ENCODE measurements around the gene LRIT1.
"Not testable (repeated sequence)": the region's sequence is repeated elsewhere in the genome, so short reads cannot be mapped to it uniquely, and the experiment has no call there.

The LRIT1 gene, protein sequence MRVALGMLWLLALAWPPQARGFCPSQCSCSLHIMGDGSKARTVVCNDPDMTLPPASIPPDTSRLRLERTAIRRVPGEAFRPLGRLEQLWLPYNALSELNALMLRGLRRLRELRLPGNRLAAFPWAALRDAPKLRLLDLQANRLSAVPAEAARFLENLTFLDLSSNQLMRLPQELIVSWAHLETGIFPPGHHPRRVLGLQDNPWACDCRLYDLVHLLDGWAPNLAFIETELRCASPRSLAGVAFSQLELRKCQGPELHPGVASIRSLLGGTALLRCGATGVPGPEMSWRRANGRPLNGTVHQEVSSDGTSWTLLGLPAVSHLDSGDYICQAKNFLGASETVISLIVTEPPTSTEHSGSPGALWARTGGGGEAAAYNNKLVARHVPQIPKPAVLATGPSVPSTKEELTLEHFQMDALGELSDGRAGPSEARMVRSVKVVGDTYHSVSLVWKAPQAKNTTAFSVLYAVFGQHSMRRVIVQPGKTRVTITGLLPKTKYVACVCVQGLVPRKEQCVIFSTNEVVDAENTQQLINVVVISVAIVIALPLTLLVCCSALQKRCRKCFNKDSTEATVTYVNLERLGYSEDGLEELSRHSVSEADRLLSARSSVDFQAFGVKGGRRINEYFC

DNA sequence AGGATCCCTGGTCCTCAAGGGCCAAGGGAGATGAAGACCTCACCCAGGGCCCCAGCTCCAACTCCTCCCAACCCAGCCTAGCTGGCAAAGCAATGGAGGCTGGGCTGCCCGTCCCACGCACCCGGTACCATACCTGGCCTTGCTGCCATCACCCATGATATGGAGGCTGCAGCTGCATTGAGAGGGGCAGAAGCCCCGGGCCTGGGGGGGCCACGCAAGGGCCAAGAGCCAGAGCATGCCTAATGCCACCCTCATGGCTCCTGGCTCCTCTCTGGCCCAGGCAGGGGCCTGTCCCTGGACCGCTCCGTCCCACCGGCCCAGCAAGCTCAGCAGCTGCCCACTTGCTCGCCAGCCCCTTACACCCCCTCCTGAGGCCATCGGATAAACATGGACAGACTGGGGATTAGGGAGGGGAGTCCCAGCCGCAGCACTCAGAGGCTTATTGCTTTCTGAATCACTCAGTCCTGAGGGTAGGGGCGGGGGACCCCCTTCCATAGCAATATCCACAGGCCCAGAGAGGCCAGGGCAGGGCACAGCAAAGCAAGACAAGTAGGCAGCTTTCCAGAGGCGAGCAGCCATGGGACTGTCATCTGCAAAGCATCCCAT lies at the start of gene LRIT1:
Gene LRIT1 (minus strand): TSS at position 362 of the 606 bp plus-strand sequence. CDS start 107 bp downstream, at position 255.
- H3K4me1 Mint-ChIP-seq = no peaks in the 10 kb centered on the region
- H3K27ac Mint-ChIP-seq = no peak within 1 kb of the TSS
- H3K4me3 Mint-ChIP-seq = no peak within 1 kb of the TSS
- H3K27me3 Mint-ChIP-seq = peaks cover 17% of the 10 kb centered on the region
- H3K9me3 Mint-ChIP-seq = no peaks in the 10 kb centered on the region
- ATAC-seq = no peak
- H3K36me3 Mint-ChIP-seq = no peaks in the 10 kb centered on the region

DNA sequence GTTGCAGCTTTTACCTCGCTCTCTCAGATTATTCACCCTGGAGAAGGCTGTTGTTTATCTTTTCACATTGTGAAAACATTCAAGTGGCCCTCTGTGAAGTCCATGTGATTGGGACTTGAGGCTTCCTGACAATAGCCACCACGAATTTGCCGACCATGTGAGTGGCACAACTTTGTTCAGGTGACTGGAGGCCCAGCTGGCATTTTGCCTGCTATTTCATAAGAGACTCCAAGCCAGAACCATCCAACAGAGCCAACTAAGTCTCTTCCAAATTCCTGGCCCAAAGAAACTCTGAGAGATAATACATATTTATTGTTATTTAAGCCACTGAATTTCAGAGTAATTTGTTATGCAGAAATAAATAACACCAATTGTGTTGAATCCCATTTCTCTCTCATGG lies 48.9 kb upstream of the LRIT1 start:
- ATAC-seq = no peak
- Mint-ChIP-seq H3K9me3 (no peaks in the 10 kb centered on the region), H3K27ac (no peak overlapping the region), H3K4me3 (no peak overlapping the region), H3K27me3 (no peaks in the 10 kb centered on the region), H3K4me1 (no peaks in the 10 kb centered on the region), H3K36me3 (no peaks in the 10 kb centered on the region)

DNA sequence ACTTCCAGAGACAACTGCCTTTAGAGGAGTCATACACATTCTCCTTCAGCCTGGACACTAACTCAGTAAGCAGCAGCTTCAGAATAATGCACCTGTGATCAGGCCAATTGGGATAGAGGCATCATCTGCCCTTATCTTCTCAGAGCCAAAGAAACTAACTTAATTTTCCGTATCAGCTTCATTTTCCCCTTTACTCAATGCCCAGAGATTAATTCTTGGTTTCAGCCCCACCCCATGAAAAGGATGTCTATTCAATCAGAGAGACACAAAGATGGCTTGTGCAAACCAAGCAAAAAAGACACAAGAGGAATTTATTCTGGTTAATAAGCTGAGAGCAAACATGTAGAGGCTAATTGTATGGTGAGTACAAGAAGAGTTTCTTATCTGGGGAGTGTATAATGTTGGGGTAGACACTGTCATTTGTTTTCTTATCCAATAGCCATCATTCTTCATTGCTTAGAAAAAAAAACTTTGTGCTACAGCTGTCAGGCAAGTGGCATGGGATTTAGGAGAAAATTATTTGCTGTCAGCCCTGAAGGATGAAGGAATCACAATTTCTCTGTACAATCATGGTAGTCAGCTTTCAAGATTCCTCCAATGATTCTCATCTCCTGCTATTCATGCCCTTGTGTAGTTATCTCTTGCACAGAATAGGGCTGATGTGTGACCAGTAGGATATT lies 48.3 kb upstream of the LRIT1 start:
- Mint-ChIP-seq H3K27me3 (no peaks in the 10 kb centered on the region), H3K36me3 (no peaks in the 10 kb centered on the region), H3K27ac (no peak overlapping the region), H3K4me1 (no peaks in the 10 kb centered on the region), H3K9me3 (no peaks in the 10 kb centered on the region), H3K4me3 (no peak overlapping the region)
- ATAC-seq = no peak

DNA sequence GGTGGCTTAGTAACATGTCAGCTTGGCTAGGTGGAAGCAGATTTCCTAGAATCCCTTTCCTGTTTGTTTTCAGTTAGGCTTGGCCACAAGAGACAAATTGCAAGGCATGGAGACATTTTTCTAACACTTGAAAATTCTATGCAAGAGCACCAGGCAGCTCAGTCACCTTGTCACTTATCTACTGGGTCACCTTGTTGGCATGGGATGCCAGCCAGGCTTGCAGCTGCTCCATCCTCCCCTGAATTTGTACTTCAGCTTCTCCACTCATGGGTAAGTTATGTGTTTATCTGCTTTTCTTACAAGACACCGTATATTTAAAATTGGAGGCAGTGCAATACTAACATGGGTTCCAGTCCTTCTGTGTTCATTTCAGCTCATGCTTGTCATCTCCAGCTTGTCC lies 46.8 kb upstream of the LRIT1 start:
- H3K9me3 Mint-ChIP-seq = no peaks in the 10 kb centered on the region
- H3K36me3 Mint-ChIP-seq = no peaks in the 10 kb centered on the region
- H3K27ac Mint-ChIP-seq = no peak overlapping the region
- H3K27me3 Mint-ChIP-seq = no peaks in the 10 kb centered on the region
- H3K4me1 Mint-ChIP-seq = no peaks in the 10 kb centered on the region
- H3K4me3 Mint-ChIP-seq = no peak overlapping the region
- ATAC-seq = no peak

DNA sequence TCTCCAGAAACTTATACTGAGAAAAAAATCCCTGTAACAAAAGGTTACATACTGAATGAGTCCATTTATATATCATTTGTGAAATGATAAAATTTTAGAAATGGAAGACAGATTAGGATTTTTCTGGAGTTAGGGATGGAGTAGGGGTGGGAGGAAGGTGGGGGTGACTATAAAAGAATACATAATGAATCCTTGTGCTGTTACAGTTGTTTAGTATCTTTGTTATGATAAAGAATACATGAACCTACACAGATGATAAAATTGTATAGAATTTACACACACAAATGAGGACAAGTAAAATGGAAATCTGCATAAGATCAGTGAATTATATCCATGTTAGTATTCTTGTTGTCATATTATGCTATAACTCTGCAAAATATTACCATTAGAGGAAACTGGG lies 45.3 kb upstream of the LRIT1 start:
- H3K27me3 Mint-ChIP-seq = no peaks in the 10 kb centered on the region
- no peaks in the 10 kb centered on the region for H3K36me3 Mint-ChIP-seq
- ATAC-seq = no peak
- H3K4me3 Mint-ChIP-seq = no peak overlapping the region
- H3K4me1 Mint-ChIP-seq = no peaks in the 10 kb centered on the region
- H3K27ac Mint-ChIP-seq = no peak overlapping the region
- H3K9me3 Mint-ChIP-seq = no peaks in the 10 kb centered on the region

DNA sequence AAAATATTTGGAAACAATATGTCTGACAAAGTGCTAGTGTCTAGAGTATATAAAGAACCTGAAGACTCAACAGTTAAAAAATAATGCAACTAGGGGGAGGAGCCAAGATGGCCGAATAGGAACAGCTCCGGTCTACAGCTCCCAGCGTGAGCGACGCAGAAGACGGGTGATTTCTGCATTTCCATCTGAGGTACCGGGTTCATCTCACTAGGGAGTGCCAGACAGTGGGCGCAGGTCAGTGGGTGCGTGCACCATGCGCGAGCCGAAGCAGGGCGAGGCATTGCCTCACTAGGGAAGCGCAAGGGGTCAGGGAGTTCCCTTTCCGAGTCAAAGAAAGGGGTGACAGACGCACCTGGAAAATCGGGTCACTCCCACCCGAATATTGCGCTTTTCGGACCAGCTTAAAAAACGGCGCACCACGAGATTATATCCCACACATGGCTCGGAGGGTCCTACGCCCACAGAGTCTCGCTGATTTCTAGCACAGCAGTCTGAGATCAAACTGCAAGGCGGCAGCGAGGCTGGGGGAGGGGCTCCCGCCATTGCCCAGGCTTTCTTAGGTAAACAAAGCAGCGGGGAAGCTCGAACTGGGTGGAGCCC lies 38.6 kb upstream of the LRIT1 start:
- H3K9me3 Mint-ChIP-seq, ATAC-seq, H3K4me1 Mint-ChIP-seq, H3K36me3 Mint-ChIP-seq, H3K27ac Mint-ChIP-seq: not testable (repeated sequence)
- peak overlapping the region; percentile 34 for H3K4me3 Mint-ChIP-seq
- peaks cover 45% of the 10 kb centered on the region for H3K27me3 Mint-ChIP-seq

DNA sequence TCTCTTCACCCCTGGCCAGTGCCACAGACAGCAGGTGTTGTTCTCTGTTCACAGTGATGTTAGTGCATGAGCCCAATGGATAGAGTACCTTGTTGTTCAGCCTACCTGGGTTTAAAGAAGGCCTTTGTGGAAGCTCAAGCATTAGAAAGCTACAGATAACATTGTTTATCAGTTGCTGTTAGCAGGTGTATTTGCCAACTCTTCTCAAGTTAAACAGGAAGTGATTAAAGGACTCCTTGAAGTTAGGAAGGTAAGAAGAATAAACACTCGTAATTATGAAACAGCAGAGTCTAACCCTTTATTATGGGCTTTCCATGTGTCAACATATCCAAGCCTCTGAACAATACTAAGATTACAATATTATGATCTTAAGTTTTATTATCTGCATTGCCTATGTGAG lies 29.4 kb upstream of the LRIT1 start:
- Mint-ChIP-seq H3K4me1 (no peaks in the 10 kb centered on the region), H3K36me3 (no peaks in the 10 kb centered on the region), H3K9me3 (no peaks in the 10 kb centered on the region), H3K27me3 (peaks cover 15% of the 10 kb centered on the region), H3K27ac (no peak overlapping the region), H3K4me3 (no peak overlapping the region)
- no peak for ATAC-seq

DNA sequence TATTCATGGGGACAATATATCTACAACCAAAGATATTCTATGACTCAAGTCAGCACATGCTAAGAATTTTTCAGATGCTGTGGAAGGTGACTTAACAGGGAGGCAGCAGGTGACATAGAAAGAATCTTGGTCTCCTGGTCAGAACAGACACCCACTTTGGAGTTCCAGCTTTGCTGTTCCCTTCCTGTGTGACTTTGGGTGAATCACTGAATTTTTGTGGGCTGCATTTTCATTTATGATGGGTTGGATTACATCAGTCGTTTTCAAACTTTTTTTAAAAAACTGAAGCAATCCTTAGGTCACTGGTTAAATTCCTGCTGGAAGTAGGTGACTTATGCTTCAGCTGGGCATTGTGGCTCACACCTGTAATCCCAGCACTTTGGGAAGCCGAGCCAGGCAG lies 28.4 kb upstream of the LRIT1 start:
- no peak for ATAC-seq
- H3K27ac Mint-ChIP-seq = no peak overlapping the region
- H3K36me3 Mint-ChIP-seq = no peaks in the 10 kb centered on the region
- no peak overlapping the region for H3K4me3 Mint-ChIP-seq
- peaks cover 23% of the 10 kb centered on the region for H3K27me3 Mint-ChIP-seq
- H3K9me3 Mint-ChIP-seq = no peaks in the 10 kb centered on the region
- H3K4me1 Mint-ChIP-seq = peaks cover under 1% of the 10 kb centered on the region

DNA sequence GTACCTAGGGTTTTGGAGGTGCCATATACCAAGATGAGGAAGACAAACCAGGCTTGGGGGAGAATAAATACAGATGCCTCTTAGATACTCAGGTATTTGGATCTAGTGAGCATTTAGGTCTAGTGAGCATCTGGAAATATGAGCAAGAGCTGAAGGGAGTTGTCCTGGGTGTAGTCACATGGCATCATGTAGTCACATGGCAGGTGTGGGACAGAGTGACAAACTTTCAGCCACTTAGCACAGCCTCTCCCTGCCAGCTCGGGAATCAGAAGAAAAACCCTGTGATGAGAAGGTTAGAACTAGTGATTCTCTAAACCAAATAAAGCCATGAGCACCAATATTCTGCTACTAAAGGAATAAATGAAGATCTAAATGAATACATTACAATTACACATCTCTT lies 27.8 kb upstream of the LRIT1 start:
- Mint-ChIP-seq H3K4me3 (no peak overlapping the region), H3K27ac (no peak overlapping the region), H3K36me3 (no peaks in the 10 kb centered on the region), H3K4me1 (peaks cover 6% of the 10 kb centered on the region), H3K27me3 (peaks cover 29% of the 10 kb centered on the region), H3K9me3 (no peaks in the 10 kb centered on the region)
- ATAC-seq = no peak

DNA sequence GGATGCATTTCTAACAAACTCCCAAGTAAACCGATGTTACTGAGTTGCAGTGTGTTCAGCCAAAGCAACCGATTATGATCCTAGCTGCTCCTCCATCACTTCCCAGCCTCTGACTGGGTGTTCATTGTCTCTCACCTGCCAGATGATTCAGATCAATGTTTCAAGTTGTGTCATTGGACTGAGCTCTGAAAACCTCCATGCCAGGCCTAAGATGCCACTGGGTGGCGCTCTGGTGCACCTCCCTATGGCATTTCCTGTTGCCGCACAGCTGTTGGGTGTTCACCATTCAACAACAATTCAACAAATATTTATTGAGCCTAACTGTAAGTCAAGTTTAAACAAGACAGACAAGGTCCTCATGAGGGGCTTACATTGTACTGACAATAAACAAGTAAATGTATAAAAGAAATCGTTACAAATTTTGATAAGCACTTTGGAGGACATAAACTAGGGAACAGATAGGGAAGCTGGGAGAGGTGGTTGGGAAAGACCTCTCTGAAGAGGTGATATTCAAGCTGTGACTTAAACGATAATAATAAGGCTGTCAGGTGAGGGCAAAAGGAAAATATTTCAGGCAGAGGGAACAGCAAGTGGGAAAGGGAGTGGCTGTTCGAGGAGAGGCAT lies 26.3 kb upstream of the LRIT1 start:
- no peak overlapping the region for H3K4me3 Mint-ChIP-seq
- H3K4me1 Mint-ChIP-seq = peaks cover 6% of the 10 kb centered on the region
- H3K27me3 Mint-ChIP-seq = peaks cover 41% of the 10 kb centered on the region
- no peaks in the 10 kb centered on the region for H3K36me3 Mint-ChIP-seq
- H3K27ac Mint-ChIP-seq = no peak overlapping the region
- H3K9me3 Mint-ChIP-seq = no peaks in the 10 kb centered on the region
- ATAC-seq = peak; percentile 39

DNA sequence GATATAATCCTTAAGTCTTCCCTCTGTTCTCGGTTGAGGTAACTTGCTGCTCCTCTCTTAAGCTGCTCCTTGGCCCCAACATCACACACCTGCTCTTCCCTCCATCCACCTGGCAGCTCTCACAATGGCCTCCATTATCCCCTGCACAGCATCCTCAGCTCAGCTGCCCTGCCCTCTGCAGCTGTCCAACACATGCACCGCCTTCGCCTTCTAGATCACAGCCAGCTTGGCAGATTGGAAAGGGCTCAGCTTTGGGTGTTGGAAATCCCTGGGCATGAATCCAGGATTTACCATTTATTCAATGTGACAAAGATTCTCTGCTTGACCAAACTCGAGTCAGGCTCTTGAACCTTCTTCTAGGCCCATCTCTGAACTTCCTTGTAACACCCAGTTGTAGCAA lies 24.1 kb upstream of the LRIT1 start:
- Mint-ChIP-seq H3K9me3 (no peaks in the 10 kb centered on the region), H3K27ac (no peak overlapping the region), H3K4me3 (no peak overlapping the region), H3K36me3 (no peaks in the 10 kb centered on the region), H3K4me1 (peaks cover 6% of the 10 kb centered on the region), H3K27me3 (peaks cover 44% of the 10 kb centered on the region)
- no peak for ATAC-seq

DNA sequence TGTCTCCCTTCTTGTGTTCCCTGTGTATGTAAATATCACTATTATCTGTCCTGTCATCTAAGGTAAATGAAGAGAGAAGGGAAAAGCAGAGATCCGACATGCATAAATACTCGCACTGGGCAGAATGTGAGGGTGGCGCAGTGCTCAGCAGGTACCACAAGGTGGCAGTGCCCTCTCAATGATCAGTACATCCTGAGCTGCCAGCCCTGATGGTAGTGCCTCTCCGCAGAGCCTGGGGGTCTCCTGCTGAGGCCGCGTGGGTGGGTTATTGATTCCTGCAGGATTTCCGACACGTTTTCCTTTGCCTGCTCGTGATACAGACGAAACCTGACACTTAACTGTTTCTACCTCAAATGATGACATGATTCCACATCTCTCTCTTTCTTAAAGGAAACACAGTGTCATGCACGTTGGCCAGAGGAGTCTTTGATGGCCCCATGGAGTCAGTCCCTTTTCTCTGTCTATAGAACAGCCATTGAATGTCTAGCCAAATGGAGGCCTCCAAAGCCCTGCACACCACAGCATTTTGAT lies 23.3 kb upstream of the LRIT1 start:
- Mint-ChIP-seq H3K9me3 (no peaks in the 10 kb centered on the region), H3K27me3 (peaks cover 52% of the 10 kb centered on the region), H3K36me3 (no peaks in the 10 kb centered on the region), H3K27ac (no peak overlapping the region), H3K4me3 (no peak overlapping the region), H3K4me1 (peaks cover 6% of the 10 kb centered on the region)
- ATAC-seq = peak; percentile 85

DNA sequence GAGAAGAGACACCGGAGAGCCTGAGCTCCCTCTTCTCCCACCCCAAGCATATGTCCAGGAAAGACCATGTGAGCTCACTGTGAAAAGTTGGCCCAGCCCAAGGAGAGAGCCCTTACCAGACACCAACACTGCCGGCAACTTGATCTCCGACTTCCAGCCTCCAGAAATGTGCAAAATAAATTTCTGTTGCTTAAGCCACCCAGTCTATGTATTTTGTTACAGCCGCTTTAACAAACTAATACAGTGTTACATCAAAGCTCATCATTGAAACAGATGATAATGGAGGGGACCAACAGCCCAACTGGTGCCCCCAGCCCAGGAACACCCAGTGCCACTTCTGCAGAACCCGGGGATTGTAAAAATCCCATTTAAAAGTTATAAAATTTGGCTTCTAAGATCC lies 22.4 kb upstream of the LRIT1 start:
- peaks cover 55% of the 10 kb centered on the region for H3K27me3 Mint-ChIP-seq
- no peak for ATAC-seq
- no peak overlapping the region for H3K27ac Mint-ChIP-seq
- H3K4me3 Mint-ChIP-seq = no peak overlapping the region
- no peaks in the 10 kb centered on the region for H3K36me3 Mint-ChIP-seq
- peaks cover 6% of the 10 kb centered on the region for H3K4me1 Mint-ChIP-seq
- H3K9me3 Mint-ChIP-seq = no peaks in the 10 kb centered on the region

DNA sequence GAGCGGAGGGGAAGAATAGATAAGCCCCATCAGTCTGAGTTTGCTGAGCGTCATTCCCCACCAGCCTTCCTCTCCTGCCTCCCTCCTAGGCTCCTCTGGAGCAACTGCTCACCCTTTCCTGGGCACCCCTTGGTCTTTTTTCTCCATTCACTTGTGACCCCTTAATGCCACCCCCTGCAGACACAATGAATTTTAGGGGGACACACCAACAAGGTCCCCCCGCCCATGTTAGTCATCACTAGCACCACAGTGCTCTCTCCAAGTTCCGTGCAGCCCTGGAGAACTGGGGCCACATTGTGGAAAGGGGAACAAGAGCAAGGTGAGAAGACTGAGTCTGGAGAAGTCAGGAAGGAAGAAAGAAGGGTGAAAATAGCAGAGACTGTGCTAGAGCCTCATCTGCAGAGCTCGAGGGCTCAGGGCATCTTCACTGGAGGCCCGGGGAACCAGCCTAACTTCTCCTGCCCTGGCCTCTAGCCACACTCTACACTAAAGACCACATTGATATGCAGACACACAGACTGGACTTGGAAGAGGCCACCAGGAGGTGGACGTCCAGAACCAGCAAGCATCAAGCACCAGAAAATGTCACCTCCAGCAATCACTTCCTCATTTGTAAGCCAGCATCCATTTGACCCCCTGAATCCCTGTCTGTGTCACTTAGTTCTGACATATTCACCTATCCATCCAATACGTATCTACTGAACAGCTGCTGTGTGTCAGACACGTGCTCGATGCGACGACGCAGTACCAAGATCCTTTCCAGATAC lies 21.0 kb upstream of the LRIT1 start:
- Mint-ChIP-seq H3K9me3 (no peaks in the 10 kb centered on the region), H3K27me3 (peaks cover 56% of the 10 kb centered on the region), H3K4me1 (peaks cover 6% of the 10 kb centered on the region), H3K27ac (no peak overlapping the region), H3K4me3 (no peak overlapping the region), H3K36me3 (no peaks in the 10 kb centered on the region)
- no peak for ATAC-seq

Measured in stimulated activated memory B cell treated with anti-CD40 and anti-IgM and Interleukin-4, amounts not matched to agents 10 μg/mL and 1 μg/mL and 100 μg/mL, for 72 hours (primary cell).